ENCODE results near the gene ERG28. TPM values are rescaled to one million over a fixed set of nuclear protein-coding genes. Genes with fewer than 3 reads are reported as not detected.

ERG28 gene
- total RNA-seq, 1 experiment from 2014 or later = 18.4 TPM

- no peak for TF ChIP-seq ZBTB33 (IDR thresholded peaks at IDR 0.05; ENCODE audit: extremely low read depth, insufficient replicate concordance, low read length)
Measured at GRCh38 chr14:75689012-75689411, 28.3 kb upstream of the ERG28 start (continued).

GRCh38 chr14:75685910-75686309, 25.2 kb upstream of the ERG28 start:
- Histone ChIP-seq H3K27ac (ENCODE audit: low read depth, low read length) (no peak overlapping the region), H3K9me2 (ENCODE audit: insufficient read depth) (no peaks in the 10 kb centered on the region), H3K4me2 (ENCODE audit: low read length) (no peak overlapping the region), H3K79me2 (ENCODE audit: insufficient read depth, low read length) (no peaks in the 10 kb centered on the region), H4K20me1 (ENCODE audit: insufficient read depth) (no peaks in the 10 kb centered on the region), H3K36me3 (ENCODE audit: control insufficient read depth in 1 of 2, insufficient read depth in 2 of 2, low read length in 2 of 2) (peaks cover 5 to 21% of the 10 kb centered on the region in 2 experiments; a peak in 3 of 4 replicates), H3K4me3 (replicated peaks in 1 of 2; ENCODE audit: low read depth in 1 of 2, low read length in 2 of 2) (no peak overlapping the region), H3K4me1 (ENCODE audit: control insufficient read depth in 1 of 2, insufficient read depth in 2 of 2, low read length in 2 of 2) (no peaks in the 10 kb centered on the region), H3K9me3 (ENCODE audit: control insufficient read depth in 1 of 2, insufficient read depth in 1 of 2, low read depth in 1 of 2, low read length in 2 of 2) (no peaks in the 10 kb centered on the region), H3K9ac (ENCODE audit: low read length) (no peak overlapping the region), H2AFZ (ENCODE audit: low read depth, low read length, poor library complexity, severe bottlenecking) (no peak overlapping the region), H3K27me3 (ENCODE audit: insufficient read depth, low read length) (no peaks in the 10 kb centered on the region)
- ChIA-PET RAD21 (ENCODE audit: low non-redundant PET in 1 of 2, low total read pairs in 2 of 2, uncharacterized antibody in 2 of 2, unreplicated experiment in 2 of 2) (no interaction called here), CTCF (interaction anchor here (0.9 kb wide), 1 partner anchor 23 kb away, joined by 3 read pairs; no protein-coding TSS in a partner anchor), POLR2A (no interaction called here)
- intact Hi-C loops (cut with micrococcal nuclease) = no loop called here
- ATAC-seq (no peak), DNase-seq (ENCODE audit: low read depth, low spot score) (no peak)
- BruUV-seq (replicated peaks) = no TSS peak
- TF ChIP-seq JUND (IDR thresholded peaks at IDR 0.05) (no peak), SIN3A (IDR thresholded peaks at IDR 0.05; ENCODE audit: low read depth) (no peak), ZBTB33 (IDR thresholded peaks at IDR 0.05; ENCODE audit: extremely low read depth, insufficient replicate concordance, low read length) (no peak), YY1 (IDR thresholded peaks at IDR 0.05; ENCODE audit: extremely low read depth, insufficient replicate concordance, low read depth, low read length) (no peak), SP1 (IDR thresholded peaks at IDR 0.05; ENCODE audit: low read depth) (no peak), CBX3 (IDR thresholded peaks at IDR 0.05; ENCODE audit: low read depth) (no peak)
